OCI-LY7 (cell line): ENCODE results near the gene SUCLG1. TPM values are rescaled to one million over a fixed set of nuclear protein-coding genes. Genes with fewer than 3 reads are reported as not detected.
A peak's percentile ranks its signal among the peaks of the same experiment; 100 is the strongest.

Experiments used
- BruUV-seq: library from RNA; stranded (reverse); fragments of 400-500 nt; replicated peaks from 2 replicates; lab custom pipeline; 2021; lab: Mats Ljungman, UMichigan
- CTCF ChIA-PET: fragments of 300-600 bp; sonication (Branson Sonifier 250); formaldehyde crosslinking; loops from one replicate; lab custom pipeline; 2022; ENCODE audit warnings: antibody characterized with exemption; ENCODE audit not compliant: unreplicated experiment; lab: Charles Lee
- POLR2A ChIA-PET: fragments of 300-600 bp; sonication (Branson Sonifier 250); formaldehyde crosslinking; loops from one replicate; lab custom pipeline; 2022; ENCODE audit warnings: antibody characterized with exemption; lab: Charles Lee
- DNase-seq: peaks from one replicate; pipeline ENCODE4 v3.0.0-alpha.2; 2015; ENCODE audit warnings: low spot score
- H2AFZ ChIP-seq: fragments of 200-600 bp; sonication (generic), shearing (Covaris generic); 2 replicates; pipeline ENCODE4 v1.6.1; 2014; ENCODE audit warnings: mild to moderate bottlenecking, antibody characterized with exemption, low read length, moderate library complexity
- H3K27ac ChIP-seq: fragments of 200-600 bp; sonication (generic); 2 replicates; pipeline ENCODE4 v1.5.1; 2014; ENCODE audit warnings: mixed run types, low read depth, mild to moderate bottlenecking, moderate library complexity, low read length, inconsistent platforms; ENCODE audit not compliant: poor library complexity, severe bottlenecking
- H3K36me3 ChIP-seq: fragments of 200-600 bp; sonication (generic); 2 replicates; pipeline ENCODE4 v1.6.1; 2014; ENCODE audit warnings: mild to moderate bottlenecking, antibody characterized with exemption, low read length, moderate library complexity, mixed read lengths; ENCODE audit not compliant: insufficient read depth
- H3K4me1 ChIP-seq: fragments of 200-600 bp; sonication (generic); 2 replicates; pipeline ENCODE4 v1.5.1; 2014; ENCODE audit warnings: mild to moderate bottlenecking, low read length; ENCODE audit not compliant: insufficient read depth, poor library complexity, severe bottlenecking
- H3K4me2 ChIP-seq: fragments of 200-600 bp; sonication (generic); 2 replicates; pipeline ENCODE4 v1.6.1; 2014; ENCODE audit warnings: mild to moderate bottlenecking, low read length
- H3K4me3 ChIP-seq: fragments of 200-600 bp; sonication (generic); 2 replicates; pipeline ENCODE4 v1.5.1; 2014; ENCODE audit warnings: mild to moderate bottlenecking, low read depth, low read length; ENCODE audit not compliant: poor library complexity, severe bottlenecking
- H3K79me2 ChIP-seq: fragments of 200-600 bp; sonication (generic); 2 replicates; pipeline ENCODE4 v1.6.1; 2016; ENCODE audit warnings: low read depth, mild to moderate bottlenecking, low read length, moderate library complexity, mixed read lengths; ENCODE audit not compliant: insufficient read depth
- H3K9me2 ChIP-seq: fragments of 200-600 bp; sonication (generic); 2 replicates; pipeline ENCODE4 v1.6.1; 2016; ENCODE audit warnings: mild to moderate bottlenecking, low read length, mixed read lengths; ENCODE audit not compliant: insufficient read depth
- H3K9me3 ChIP-seq: fragments of 200-600 bp; sonication (generic); 2 replicates; pipeline ENCODE4 v1.6.1; 2014; ENCODE audit warnings: mild to moderate bottlenecking, mixed run types, low read length, mixed read lengths
- H4K20me1 ChIP-seq: fragments of 200-600 bp; sonication (generic); 2 replicates; pipeline ENCODE4 v1.6.1; 2014; ENCODE audit warnings: mild to moderate bottlenecking, antibody characterized with exemption, low read length, moderate library complexity, mixed read lengths; ENCODE audit not compliant: insufficient read depth
- EZH2phosphoT487 ChIP-seq: fragments of 200-600 bp; sonication (generic); IDR thresholded peaks from 2 replicates; pipeline ENCODE4 v1.6.1; 2018; ENCODE audit warnings: low read depth, borderline replicate concordance, mild to moderate bottlenecking, mixed run types, antibody characterized with exemption, low read length, moderate library complexity, mixed read lengths
- intact Hi-C: fragments of 100-400 bp; cut with micrococcal nuclease; formaldehyde crosslinking; loops from one replicate; pipeline ENCODE4 v1.10.0; 2022; ENCODE audit not compliant: unreplicated experiment
- total RNA-seq, 2 experiments: library from RNA; depleted of rRNA in 1 of 2; stranded (reverse); fragments of >200 nt in 1 of 2; shearing (Covaris generic) in 1 of 2; gene quantifications; 2 replicates each; pipeline ENCODE4 v1.2.3, GENCODE V29; 2014 to 2022
- TF ChIP-seq, protein P1 (sequence below): fragments of 200-600 bp; sonication (generic); conservative IDR thresholded peaks from 2 replicates; pipeline ENCODE4 v1.5.1; 2014; ENCODE audit warnings: mild to moderate bottlenecking, antibody characterized with exemption, low read length, moderate library complexity, mixed read lengths

SUCLG1 gene
- total RNA-seq, 2 experiments from 2014 or later = 50.6 to 66.4 TPM

- CTCF ChIA-PET = no interaction called here
- H4K20me1 ChIP-seq = no peaks in the 10 kb centered on the region; the same call in 1 of the 2 replicates
- TF ChIP-seq, protein P1, sequence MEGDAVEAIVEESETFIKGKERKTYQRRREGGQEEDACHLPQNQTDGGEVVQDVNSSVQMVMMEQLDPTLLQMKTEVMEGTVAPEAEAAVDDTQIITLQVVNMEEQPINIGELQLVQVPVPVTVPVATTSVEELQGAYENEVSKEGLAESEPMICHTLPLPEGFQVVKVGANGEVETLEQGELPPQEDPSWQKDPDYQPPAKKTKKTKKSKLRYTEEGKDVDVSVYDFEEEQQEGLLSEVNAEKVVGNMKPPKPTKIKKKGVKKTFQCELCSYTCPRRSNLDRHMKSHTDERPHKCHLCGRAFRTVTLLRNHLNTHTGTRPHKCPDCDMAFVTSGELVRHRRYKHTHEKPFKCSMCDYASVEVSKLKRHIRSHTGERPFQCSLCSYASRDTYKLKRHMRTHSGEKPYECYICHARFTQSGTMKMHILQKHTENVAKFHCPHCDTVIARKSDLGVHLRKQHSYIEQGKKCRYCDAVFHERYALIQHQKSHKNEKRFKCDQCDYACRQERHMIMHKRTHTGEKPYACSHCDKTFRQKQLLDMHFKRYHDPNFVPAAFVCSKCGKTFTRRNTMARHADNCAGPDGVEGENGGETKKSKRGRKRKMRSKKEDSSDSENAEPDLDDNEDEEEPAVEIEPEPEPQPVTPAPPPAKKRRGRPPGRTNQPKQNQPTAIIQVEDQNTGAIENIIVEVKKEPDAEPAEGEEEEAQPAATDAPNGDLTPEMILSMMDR = peak; percentile 77
- TF ChIP-seq EZH2phosphoT487 = no peak
- H3K9me3 ChIP-seq = no peaks in the 10 kb centered on the region
- H3K4me1 ChIP-seq = peaks cover 5% of the 10 kb centered on the region
- H2AFZ ChIP-seq = no peak overlapping the region
- intact Hi-C loops = no loop called here
- no TSS peak for BruUV-seq
- no peak overlapping the region for H3K4me3 ChIP-seq
- peaks cover 53% of the 10 kb centered on the region for H3K36me3 ChIP-seq
- no peaks in the 10 kb centered on the region for H3K79me2 ChIP-seq
- POLR2A ChIA-PET = no interaction called here
- peak; percentile 2 for DNase-seq
- no peaks in the 10 kb centered on the region for H3K9me2 ChIP-seq
- H3K4me2 ChIP-seq = no peak overlapping the region
- no peak overlapping the region for H3K27ac ChIP-seq
Observed at GRCh38 chr2:84424152-84424551, 34.9 kb downstream of the SUCLG1 start.

DNA sequence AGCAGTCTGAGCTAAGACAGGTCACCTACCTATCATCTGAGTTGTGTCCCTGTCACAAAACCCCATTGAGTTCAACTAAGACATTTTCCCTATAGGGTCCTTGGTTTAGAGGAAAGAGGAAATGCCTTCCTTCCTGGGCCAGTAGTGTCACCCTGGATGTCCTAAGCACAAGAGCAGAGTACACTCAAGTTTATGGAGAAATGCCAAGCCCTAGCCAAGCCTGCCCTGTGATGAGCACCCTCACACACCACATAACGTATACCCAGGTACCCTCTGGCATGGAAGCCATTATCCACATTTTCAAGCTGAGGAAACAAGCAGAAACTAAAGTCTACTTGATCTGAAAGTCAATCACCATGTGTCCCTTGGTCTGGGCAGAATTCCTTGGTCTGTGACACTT lies 37.3 kb downstream of the SUCLG1 start:
- TF ChIP-seq, protein P1 = no peak
- no peak for TF ChIP-seq EZH2phosphoT487
- Histone ChIP-seq H3K27ac (no peak overlapping the region), H3K4me2 (no peak overlapping the region), H4K20me1 (no peaks in the 10 kb centered on the region; the same call in 1 of the 2 replicates), H3K9me3 (no peaks in the 10 kb centered on the region), H2AFZ (no peak overlapping the region), H3K79me2 (no peaks in the 10 kb centered on the region), H3K9me2 (no peaks in the 10 kb centered on the region), H3K4me1 (no peaks in the 10 kb centered on the region), H3K4me3 (no peak overlapping the region), H3K36me3 (peaks cover 34% of the 10 kb centered on the region)
- POLR2A ChIA-PET = interaction anchor here (0.6 kb wide), 1 partner anchor 205 kb away, joined by 4 read pairs; no protein-coding TSS in a partner anchor
- DNase-seq = no peak
- intact Hi-C loops = no loop called here
- BruUV-seq = no TSS peak
- CTCF ChIA-PET = no interaction called here

DNA sequence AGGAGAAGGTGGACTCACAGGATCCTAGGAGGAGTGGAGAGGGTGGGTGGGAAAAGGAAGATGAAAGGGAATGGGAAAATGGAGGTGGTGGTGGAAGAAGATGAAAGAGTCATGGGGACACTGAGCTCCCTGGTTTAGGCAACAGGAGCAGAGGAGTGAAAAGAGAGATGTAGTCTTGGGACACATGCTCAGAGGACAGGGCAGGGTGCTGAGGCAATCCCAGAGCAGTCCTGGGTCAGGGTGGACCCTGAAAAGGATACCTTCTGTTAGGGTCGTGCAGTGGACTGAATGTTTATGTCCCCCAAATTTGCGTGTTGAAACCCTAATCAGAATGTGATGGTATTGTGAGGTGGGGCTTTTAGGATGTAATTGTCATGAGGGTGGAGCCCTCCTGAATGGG lies 37.9 kb downstream of the SUCLG1 start:
- Histone ChIP-seq H3K36me3 (peaks cover 34% of the 10 kb centered on the region), H3K4me2 (no peak overlapping the region), H3K4me3 (no peak overlapping the region), H3K79me2 (no peaks in the 10 kb centered on the region), H3K9me2 (no peaks in the 10 kb centered on the region), H4K20me1 (no peaks in the 10 kb centered on the region; the same call in 1 of the 2 replicates), H2AFZ (no peak overlapping the region), H3K4me1 (no peaks in the 10 kb centered on the region), H3K27ac (no peak overlapping the region), H3K9me3 (no peaks in the 10 kb centered on the region)
- DNase-seq = no peak
- intact Hi-C loops = no loop called here
- ChIA-PET CTCF (no interaction called here), POLR2A (no interaction called here)
- no TSS peak for BruUV-seq
- TF ChIP-seq, protein P1 = no peak
- TF ChIP-seq EZH2phosphoT487 = no peak
